NAMALWA (cell line): ENCODE data around the gene FMR1.

ENCODE experiments used
- DNase-seq: peaks from one replicate; pipeline ENCODE4 v3.0.0-alpha.2; 2015; ENCODE audit warnings: low spot score

The FMR1 gene

DNA sequence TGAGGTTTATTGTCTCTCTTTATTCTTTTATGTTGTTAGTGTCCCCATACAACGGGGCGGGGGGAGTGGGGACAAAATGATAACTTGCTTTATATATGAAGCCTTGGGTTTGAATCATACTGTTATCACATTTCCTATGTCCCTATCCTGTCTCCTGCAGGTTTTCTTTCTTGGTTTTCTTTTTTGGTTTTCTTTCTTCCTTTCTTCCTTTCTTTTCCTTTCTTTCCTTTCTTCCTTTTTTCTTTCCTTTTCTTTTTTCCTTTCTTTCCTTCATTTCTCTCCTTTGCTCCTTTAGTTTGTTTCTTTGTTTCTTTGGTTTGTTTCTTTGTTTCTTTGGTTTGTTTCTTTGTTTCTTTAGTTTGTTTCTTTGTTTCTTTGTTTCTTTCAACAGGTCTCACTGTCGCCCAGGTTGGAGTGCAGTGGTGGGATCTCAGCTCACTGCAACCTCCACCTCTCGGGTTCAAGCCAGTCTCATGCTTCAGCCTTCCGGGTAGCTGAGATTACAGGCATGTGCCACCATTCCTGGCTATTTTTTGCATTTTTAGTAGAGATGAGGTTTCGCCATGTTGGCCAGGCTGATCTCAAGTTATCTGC is 4.8 kb downstream of the FMR1 start:
- DNase-seq = no peak

DNA sequence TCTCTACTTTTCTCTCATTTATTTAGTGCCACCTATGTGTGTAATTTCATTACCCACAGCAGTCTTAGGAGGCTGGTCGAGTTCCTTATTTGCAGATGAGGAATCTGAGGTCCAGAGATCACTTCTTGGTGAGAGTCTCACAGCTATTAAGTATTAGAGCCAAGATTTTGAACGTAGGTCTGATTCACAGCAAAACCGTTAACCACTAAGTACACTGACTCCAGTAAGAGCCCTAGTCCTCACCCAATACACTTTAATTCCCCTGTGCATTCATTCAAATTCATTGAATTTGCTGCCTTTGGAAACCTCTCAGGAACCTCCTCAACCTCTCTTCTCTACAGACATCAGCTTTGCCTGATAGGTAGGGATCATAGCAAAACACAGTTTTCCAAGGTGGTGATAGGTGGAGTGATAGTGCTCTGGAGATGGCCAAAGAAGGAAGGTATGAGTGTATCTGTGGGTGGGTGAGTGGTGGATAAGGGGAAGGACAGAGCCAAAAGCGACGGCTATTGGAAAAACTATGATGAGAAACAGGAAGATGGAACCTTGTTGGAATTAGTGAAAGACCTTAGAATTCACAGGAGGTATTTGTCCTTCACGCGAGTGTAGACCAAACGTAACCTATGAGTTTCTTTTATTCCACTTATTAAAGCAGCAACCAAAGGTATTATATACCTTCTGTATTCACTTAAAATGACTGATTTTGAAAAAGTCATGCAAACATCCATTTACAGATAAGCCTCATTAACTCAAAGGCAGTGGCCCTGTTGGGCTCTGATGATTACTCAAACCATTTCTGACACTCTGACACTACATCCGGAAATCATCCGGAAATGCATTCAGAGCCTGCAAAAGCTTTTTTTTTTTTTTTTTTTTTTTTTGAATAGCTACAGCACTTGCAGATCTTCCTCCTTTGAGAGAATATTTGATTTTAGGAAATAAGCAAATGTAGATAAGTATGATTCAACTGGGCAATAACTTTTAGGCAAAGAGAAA is 6.3 kb downstream of the FMR1 start:
- peak; percentile 67 for DNase-seq

GRCh38 chrX:147920161-147920666 is 8.5 kb downstream of the FMR1 start:
- no peak for DNase-seq

DNA sequence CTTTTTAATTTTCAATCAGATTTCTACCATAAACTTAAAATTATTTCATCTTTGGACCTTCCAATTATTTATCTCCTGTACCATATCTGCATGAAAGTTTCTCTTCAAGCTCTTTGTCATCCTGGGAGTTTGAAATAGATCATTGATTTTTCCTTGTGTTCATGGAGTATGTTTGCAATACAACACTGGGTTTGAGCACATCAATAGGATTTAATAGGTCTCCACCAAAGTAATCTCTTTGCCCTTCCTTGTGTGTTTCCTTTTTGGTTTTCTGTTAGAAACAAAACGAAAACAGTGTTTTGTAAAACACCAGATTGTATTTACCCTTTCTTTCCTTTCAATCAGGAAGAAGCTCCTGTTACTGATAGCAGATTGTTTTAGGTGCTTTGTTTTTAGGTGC is 11.9 kb downstream of the FMR1 start:
- no peak for DNase-seq

DNA sequence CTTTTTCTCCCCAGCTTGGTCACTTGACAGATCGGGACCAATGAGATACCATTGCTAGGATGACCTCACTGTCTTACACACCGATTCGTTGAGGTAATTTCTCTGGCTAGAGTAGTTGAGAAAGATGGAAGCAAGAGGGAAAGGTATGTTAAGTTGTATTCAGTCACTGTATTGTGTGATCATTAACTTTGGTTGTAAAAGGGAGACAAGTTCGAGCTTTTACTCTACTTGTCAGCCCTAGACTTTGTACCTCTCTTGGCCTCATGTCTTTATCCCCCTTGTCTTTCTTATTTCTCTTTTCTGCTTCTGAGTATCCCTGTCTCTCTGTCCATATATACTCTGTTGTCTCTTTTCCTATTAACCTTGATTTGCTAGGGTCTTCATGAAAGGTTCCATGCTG is 15.5 kb downstream of the FMR1 start:
- no peak for DNase-seq

DNA sequence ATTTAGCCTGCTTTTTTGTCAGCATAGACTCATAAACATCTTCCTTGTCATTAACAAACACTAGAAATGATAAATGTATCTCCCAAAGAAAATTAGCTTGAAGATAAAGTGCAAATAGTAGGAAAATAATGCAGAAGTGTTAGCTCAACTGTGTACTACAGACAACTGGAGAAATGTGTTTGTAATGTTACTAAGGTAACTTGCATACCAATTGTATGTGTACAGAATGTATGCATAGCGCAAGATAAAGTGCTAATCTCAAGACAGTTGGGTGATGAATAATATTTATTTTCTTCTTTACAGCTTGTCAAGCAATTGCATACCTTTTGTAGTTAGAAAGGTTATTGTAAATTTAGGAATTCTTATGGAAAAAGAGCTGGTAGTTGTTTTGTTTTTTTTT is 22.1 kb downstream of the FMR1 start:
- no peak for DNase-seq

GRCh38 chrX:147935156-147935758 is 23.5 kb downstream of the FMR1 start:
- no peak for DNase-seq

DNA sequence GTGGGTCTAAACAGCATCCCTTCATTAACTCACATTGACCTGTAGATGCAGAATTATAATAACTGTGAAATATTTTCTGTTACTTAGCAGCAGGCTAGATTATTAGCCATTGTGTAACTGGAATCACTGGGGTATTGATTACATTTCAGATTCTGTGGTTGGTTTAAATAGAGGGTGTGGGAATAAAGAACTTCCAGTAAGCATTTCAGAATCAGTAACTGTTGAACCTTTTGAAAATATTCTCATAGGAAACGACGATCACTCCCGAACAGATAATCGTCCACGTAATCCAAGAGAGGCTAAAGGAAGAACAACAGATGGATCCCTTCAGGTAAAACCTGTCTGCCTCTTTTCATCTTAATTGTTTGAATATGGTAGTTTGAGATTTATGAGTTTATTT is 33.6 kb downstream of the FMR1 start:
- DNase-seq = no peak

GRCh38 chrX:147948531-147948930 is 36.8 kb downstream of the FMR1 start:
- no peak for DNase-seq

DNA sequence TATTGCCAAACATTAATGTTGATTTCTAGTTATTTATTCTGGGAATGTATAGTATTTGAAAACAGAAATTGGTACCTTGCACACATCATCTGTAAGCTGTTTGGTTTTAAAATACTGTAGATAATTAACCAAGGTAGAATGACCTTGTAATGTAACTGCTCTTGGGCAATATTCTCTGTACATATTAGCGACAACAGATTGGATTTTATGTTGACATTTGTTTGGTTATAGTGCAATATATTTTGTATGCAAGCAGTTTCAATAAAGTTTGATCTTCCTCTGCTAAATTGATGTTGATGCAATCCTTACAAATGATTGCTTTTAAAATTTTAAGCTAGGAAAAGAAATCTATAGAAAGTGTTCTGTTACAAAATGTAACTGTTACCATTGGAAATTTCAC is 38.6 kb downstream of the FMR1 start:
- no peak for DNase-seq

- DNase-seq = no peak
Observed at GRCh38 chrX:147953976-147954375, 42.3 kb downstream of the FMR1 start.

DNA sequence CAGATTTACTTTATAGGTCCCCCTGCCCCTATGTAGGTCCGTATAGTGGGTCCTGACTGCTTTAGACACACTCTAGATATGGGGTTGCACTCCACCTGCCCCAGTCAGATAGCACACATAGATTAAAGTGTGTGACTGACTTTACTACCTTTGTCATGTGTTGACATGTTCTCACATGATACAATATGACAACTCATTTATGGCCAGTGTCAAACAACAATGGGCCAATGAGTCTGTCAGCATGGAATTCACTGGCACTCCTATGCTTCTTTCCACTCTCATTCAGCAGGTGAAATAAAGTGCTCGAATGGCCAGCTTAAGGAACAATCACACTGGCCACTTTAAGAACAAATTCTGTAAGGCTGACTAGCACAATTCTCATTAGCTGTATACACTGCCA is 45.6 kb downstream of the FMR1 start:
- DNase-seq = no peak

GRCh38 chrX:147958291-147958690 is 46.6 kb downstream of the FMR1 start:
- DNase-seq = no peak

- no peak for DNase-seq
Observed at GRCh38 chrX:147960722-147961121, 49.0 kb downstream of the FMR1 start.

DNA sequence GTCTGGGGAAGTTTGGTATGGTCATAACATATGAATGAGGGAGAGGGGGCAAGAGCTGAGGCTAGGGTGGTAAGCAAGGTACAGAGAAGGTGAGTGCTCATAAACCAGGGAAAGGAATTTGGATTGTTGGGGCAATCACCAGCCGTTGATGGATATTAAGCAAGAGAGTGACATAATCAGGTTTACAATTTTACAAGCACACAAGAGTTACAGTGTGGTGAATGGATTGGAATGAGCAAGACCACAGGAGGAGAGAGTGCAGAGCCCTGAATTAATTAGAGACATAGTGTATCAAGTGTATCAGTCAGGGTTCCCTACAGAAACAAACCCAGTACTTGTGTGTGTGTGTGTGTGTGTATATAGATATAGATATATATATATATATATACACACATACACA is 50.8 kb downstream of the FMR1 start:
- DNase-seq = no peak

DNA sequence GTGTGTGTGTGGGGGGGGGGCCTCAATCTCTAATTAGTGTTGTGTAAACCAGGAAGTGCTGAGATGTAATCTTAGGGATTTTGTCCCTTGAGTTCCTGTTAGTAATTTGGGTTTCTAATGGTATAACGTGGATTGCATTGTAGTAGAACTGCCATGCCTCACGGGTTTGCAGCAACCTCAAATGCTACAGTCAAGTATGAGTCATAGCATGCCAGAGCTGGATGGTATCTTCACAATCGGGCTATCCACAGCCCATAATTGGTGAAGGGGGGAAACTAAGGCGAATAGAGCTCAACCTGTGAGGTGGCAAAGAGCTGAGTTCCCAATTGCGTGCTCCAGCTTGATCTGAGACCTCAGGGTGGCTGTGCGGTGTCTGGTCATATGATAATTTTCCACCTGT is 67.2 kb downstream of the FMR1 start:
- no peak for DNase-seq

DNA sequence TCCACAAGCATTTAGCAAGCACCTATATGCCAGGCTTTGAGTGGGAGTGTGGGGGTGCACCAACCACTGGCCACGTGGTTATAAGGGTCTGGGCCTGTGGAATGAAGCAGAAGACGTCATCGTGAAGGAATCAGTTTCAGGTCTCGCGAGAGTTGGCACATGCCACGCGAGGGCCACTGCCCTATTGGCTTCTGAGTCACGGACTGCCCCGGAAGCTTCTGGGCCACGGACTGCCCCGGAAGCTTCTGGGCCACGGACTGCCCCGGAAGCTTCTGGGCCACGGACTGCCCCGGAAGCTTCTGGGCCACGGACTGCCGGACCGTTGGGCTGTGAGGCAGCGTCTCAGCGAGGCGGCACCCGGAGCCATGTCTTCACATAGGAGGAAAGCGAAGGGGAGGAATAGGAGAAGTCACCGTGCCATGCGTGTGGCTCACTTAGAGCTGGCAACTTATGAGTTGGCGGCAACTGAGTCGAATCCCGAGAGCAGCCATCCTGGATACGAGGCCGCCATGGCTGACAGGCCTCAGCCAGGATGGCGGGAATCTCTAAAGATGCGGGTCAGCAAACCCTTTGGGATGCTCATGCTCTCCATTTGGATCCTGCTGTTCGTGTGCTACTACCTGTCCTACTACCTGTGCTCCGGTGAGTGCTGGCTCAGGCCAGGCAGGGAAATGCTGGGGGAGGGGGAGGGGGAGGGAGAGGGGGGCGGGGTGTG is 69.5 kb downstream of the FMR1 start, which contains the start of gene FMR1NB:
FMR1NB (plus strand) TSS at position 300 of the 715 bp plus-strand sequence; CDS start at position 366, 66 bp downstream.
- no peak for DNase-seq
